Esophagus squamous epithelium (tissue), 4 donors: ENCODE data around the gene LARP6. TPM values are rescaled to one million over a fixed set of nuclear protein-coding genes. Genes with fewer than 3 reads are reported as not detected.

ENCODE experiments used
- total RNA-seq, 4 donors: library from RNA; depleted of rRNA; stranded (reverse); fragments of >200 nt; gene quantifications; one replicate each; pipeline ENCODE4 v1.1.0, GENCODE V29; 2016

Gene LARP6
- total RNA-seq, 4 donors from 2014 or later: 0.30 to 18.7 (median 2.8) TPM

Other genes with a start within 250 kb of the LARP6 start
- gene UACA, start 90.6 kb downstream of the LARP6 start, total RNA-seq: 10 to 100 TPM; 18.3 to 55.3 (median 29.8) TPM
- gene THAP10, start 38.3 kb upstream of the LARP6 start, total RNA-seq: 1 to 10 TPM; 1.5 to 3.0 (median 2.3) TPM
- 1 to 10 TPM in 3 of 4 donors, under 1 TPM in 1; 0.34 to 5.5 (median 4.8) TPM for gene LRRC49, start 38.7 kb upstream of the LARP6 start, total RNA-seq